Erythroblast (primary cell): ENCODE results near the gene TMEM63A.

Experiments
- GATA1 ChIP-seq: IDR thresholded peaks from 2 replicates; pipeline ENCODE4 v1.6.1; 2011; ENCODE audit warnings: low read depth, mild to moderate bottlenecking, control low read depth, low read length, moderate library complexity
- POLR2A ChIP-seq: IDR thresholded peaks from 2 replicates; pipeline ENCODE4 v1.6.1; 2011; ENCODE audit warnings: mild to moderate bottlenecking, low read length

GRCh38 chr1:225896937-225897549, 14.9 kb upstream of the TMEM63A start:
- TF ChIP-seq POLR2A, result no peak
- TF ChIP-seq GATA1, result no peak
